ENCODE measurements around the gene IFI27L1. TPM values are rescaled to one million over a fixed set of nuclear protein-coding genes. Genes with fewer than 3 reads are reported as not detected.

The IFI27L1 gene
- total RNA-seq, 1 donor from 2014 or later = 24.7 TPM

- no peak for DNase-seq (ENCODE audit: low read depth)
- Histone ChIP-seq H3K36me3 (ENCODE audit: control insufficient read depth, insufficient read depth, low read length) (no peaks in the 10 kb centered on the region), H3K27me3 (ENCODE audit: control insufficient read depth, insufficient read depth, low read length) (peaks cover 4% of the 10 kb centered on the region), H3K4me3 (ENCODE audit: low read depth, low read length) (no peak overlapping the region)
- peak; percentile 42 for TF ChIP-seq CTCF (IDR thresholded peaks at IDR 0.05; ENCODE audit: insufficient read depth, low read length, poor library complexity, severe bottlenecking)
Observed at GRCh38 chr14:94143239-94143638, 62.1 kb downstream of the IFI27L1 start.

DNA sequence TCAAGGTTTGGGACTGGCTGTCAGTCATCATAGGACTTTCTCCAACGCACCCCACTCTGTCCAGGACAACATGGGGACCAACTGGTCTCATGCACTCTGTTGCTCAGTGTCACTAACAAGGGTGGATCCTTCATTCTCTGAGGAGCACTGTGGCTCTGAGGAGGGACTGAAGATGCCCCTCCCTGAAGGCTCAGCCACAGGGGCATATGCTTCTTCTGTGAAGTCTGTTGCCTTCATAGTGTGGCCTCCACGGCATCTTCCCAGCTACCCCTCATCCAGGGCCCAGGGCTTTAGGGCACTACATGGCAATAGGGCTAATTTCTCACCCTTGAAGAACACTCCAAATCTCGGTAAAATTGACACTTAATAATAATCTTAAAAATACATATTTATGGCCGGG lies 62.6 kb downstream of the IFI27L1 start:
- H3K36me3 ChIP-seq (ENCODE audit: control insufficient read depth, insufficient read depth, low read length) = no peaks in the 10 kb centered on the region
- no peak for DNase-seq (ENCODE audit: low read depth)
- peaks cover 3% of the 10 kb centered on the region for H3K27me3 ChIP-seq (ENCODE audit: control insufficient read depth, insufficient read depth, low read length)
- H3K4me3 ChIP-seq (ENCODE audit: low read depth, low read length) = no peak overlapping the region
- no peak for TF ChIP-seq CTCF (IDR thresholded peaks at IDR 0.05; ENCODE audit: insufficient read depth, low read length, poor library complexity, severe bottlenecking)

GRCh38 chr14:94144765-94145164 lies 63.7 kb downstream of the IFI27L1 start:
- TF ChIP-seq CTCF (IDR thresholded peaks at IDR 0.05; ENCODE audit: insufficient read depth, low read length, poor library complexity, severe bottlenecking) = no peak
- no peak overlapping the region for H3K4me3 ChIP-seq (ENCODE audit: low read depth, low read length)
- no peak for DNase-seq (ENCODE audit: low read depth)
- no peaks in the 10 kb centered on the region for H3K36me3 ChIP-seq (ENCODE audit: control insufficient read depth, insufficient read depth, low read length)
- no peaks in the 10 kb centered on the region for H3K27me3 ChIP-seq (ENCODE audit: control insufficient read depth, insufficient read depth, low read length)

DNA sequence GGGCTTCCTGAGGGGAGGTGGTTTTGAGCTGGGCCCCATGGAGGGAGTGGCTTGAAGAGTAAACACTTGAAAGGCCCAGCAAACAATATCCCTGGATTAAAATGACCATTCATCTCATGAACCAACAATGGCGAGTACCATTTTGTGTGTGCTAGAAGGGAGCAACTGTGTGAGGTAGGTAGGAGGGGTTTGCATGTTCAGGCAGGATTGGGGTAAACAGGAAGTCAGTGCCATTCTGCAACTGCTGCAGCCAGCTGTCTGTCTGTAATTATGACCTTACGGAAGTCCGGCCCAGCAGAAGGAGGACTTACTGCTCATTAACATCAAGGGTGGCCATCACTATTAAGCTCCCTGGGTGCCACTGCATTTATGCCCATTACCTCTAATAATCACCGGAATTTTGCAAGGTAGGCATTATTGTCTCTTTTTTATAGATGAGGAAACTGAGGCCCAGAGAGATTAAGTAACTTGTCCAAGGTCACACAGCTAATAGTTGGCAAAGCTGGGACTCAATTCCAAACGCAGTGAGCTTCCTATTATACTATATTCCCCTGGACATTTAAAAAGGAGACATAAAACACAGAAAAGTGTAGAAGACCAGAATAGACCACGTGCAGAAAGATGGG lies 64.9 kb downstream of the IFI27L1 start:
- no peak for TF ChIP-seq CTCF (IDR thresholded peaks at IDR 0.05; ENCODE audit: insufficient read depth, low read length, poor library complexity, severe bottlenecking)
- Histone ChIP-seq H3K4me3 (ENCODE audit: low read depth, low read length) (no peak overlapping the region), H3K36me3 (ENCODE audit: control insufficient read depth, insufficient read depth, low read length) (no peaks in the 10 kb centered on the region), H3K27me3 (ENCODE audit: control insufficient read depth, insufficient read depth, low read length) (no peaks in the 10 kb centered on the region)
- DNase-seq (ENCODE audit: low read depth) = no peak

Other genes starting within 250 kb of the IFI27L1 start
- not detected in 2 replicates for gene FAM181A, start 154.0 kb upstream of the IFI27L1 start, total RNA-seq
- 7.4 and 8.8 TPM in 2 replicates for gene ASB2, start 104.7 kb upstream of the IFI27L1 start, total RNA-seq
- gene CCDC197, start 84.0 kb upstream of the IFI27L1 start, total RNA-seq = not detected in 2 replicates
- gene OTUB2, start 55.0 kb upstream of the IFI27L1 start, total RNA-seq = 6.4 and 8.3 TPM in 2 replicates
- 97.3 and 98.2 TPM in 2 replicates for gene DDX24, start 108 bp upstream of the IFI27L1 start, total RNA-seq
- under 0.01 and 1.4 TPM in 2 replicates for gene IFI27, start 29.4 kb downstream of the IFI27L1 start, total RNA-seq
- 81.0 and 155 TPM in 2 replicates for gene IFI27L2, start 48.3 kb downstream of the IFI27L1 start, total RNA-seq
- 0.68 and 2.4 TPM in 2 replicates for gene PPP4R4, start 93.0 kb downstream of the IFI27L1 start, total RNA-seq
- gene SERPINA10, start 212.0 kb downstream of the IFI27L1 start, total RNA-seq = not detected in 2 replicates
- gene SERPINA6, start 242.0 kb downstream of the IFI27L1 start, total RNA-seq = 0.07 TPM in 1 of 2 replicates, not detected in the other